SK-N-SH (cell line): ENCODE data around the gene IL18BP. TPM values are rescaled to one million over a fixed set of nuclear protein-coding genes. Genes with fewer than 3 reads are reported as not detected.

Experiments
- CTCF ChIA-PET: fragments of 300-600, 350-600 bp; formaldehyde crosslinking; extraction: SDS; loops from one replicate; lab custom pipeline; 2021; lab: Yijun Ruan, JAX
- POLR2A ChIA-PET: fragments of 350-600 bp; sonication (Branson Sonifier 250); formaldehyde crosslinking; extraction: SDS; loops from one replicate; lab custom pipeline; 2020; ENCODE audit warnings: antibody characterized with exemption, inconsistent platforms; lab: Yijun Ruan, JAX
- DNase-seq: peaks from one replicate; pipeline ENCODE4 v3.0.0; 2012
- H2AFZ ChIP-seq: fragments of 200-600 bp; sonication (generic); 2 replicates; pipeline ENCODE4 v1.8.1; 2016; ENCODE audit warnings: antibody characterized with exemption, mild to moderate bottlenecking, low read depth
- H3F3A ChIP-seq: fragments of 200-600 bp; sonication (generic); replicated peaks from 2 replicates; pipeline ENCODE3; 2016; ENCODE audit warnings: antibody characterized with exemption, mild to moderate bottlenecking; ENCODE audit not compliant: insufficient read depth
- H3K27ac ChIP-seq, 2 experiments: fragments of 200-500 bp in 1 of 2; fragments of 200-600 bp in 1 of 2; sonication (Bioruptor generic) in 1 of 2; sonication (generic), shearing (Covaris generic) in 1 of 2; 2 replicates each; pipeline versions ENCODE4 v1.5.1 to v1.6.1; 2014 to 2016; ENCODE audit warnings: low read depth in 2 of 2, inconsistent platforms in 1 of 2, low read length in 1 of 2, mild to moderate bottlenecking in 1 of 2, mixed read lengths in 1 of 2
- H3K27me3 ChIP-seq: fragments of 200-600 bp; sonication (generic), shearing (Covaris generic); 2 replicates; pipeline ENCODE4 v1.6.1; 2016; ENCODE audit warnings: mixed run types; ENCODE audit not compliant: insufficient read depth
- H3K36me3 ChIP-seq, 2 experiments: fragments of 200-500 bp in 1 of 2; fragments of 200-600 bp in 1 of 2; sonication (Bioruptor generic) in 1 of 2; sonication (generic) in 1 of 2; replicated peaks in 1 of 2; 2 replicates each; pipeline versions ENCODE3 to v1.5.1; 2014 to 2016; ENCODE audit warnings: low read length in 1 of 2, mild to moderate bottlenecking in 1 of 2; ENCODE audit not compliant: insufficient read depth in 2 of 2, control insufficient read depth in 1 of 2
- H3K4me1 ChIP-seq, 2 experiments: fragments of 200-500 bp in 1 of 2; fragments of 200-600 bp in 1 of 2; sonication (Bioruptor generic) in 1 of 2; sonication (generic), shearing (Covaris generic) in 1 of 2; 2 replicates each; pipeline versions ENCODE4 v1.5.1 to v1.6.1; 2014 to 2016; ENCODE audit warnings: low read depth in 1 of 2, low read length in 1 of 2, mixed run types in 1 of 2; ENCODE audit not compliant: insufficient read depth in 2 of 2, control insufficient read depth in 1 of 2
- H3K4me2 ChIP-seq: fragments of 200-600 bp; sonication (generic), shearing (Covaris generic); 2 replicates; pipeline ENCODE4 v1.6.1; 2017; ENCODE audit warnings: mixed run types
- H3K4me3 ChIP-seq, 2 experiments: fragments of 200-500 bp in 1 of 2; fragments of 200-600 bp in 1 of 2; sonication (Bioruptor generic) in 1 of 2; sonication (generic), shearing (Covaris generic) in 1 of 2; 2 replicates each; pipeline versions ENCODE4 v1.5.1 to v1.8.1; 2014 to 2016; ENCODE audit warnings: low read depth in 2 of 2, inconsistent platforms in 1 of 2, low read length in 1 of 2, mild to moderate bottlenecking in 1 of 2, mixed read lengths in 1 of 2, moderate library complexity in 1 of 2
- H3K79me2 ChIP-seq: fragments of 200-600 bp; sonication (generic); 2 replicates; pipeline ENCODE4 v1.8.1; 2017; ENCODE audit warnings: mild to moderate bottlenecking; ENCODE audit not compliant: insufficient read depth
- H3K9ac ChIP-seq: fragments of 200-600 bp; sonication (generic); 2 replicates; pipeline ENCODE4 v1.6.1; 2017; ENCODE audit warnings: mixed run types
- H3K9me2 ChIP-seq: fragments of 200-600 bp; sonication (generic); 2 replicates; pipeline ENCODE4 v1.6.1; 2017; ENCODE audit warnings: mixed run types
- H3K9me3 ChIP-seq: fragments of 200-600 bp; sonication (generic); 2 replicates; pipeline ENCODE4 v1.6.1; 2017; ENCODE audit warnings: mixed run types, mild to moderate bottlenecking, moderate library complexity
- H4K20me1 ChIP-seq: fragments of 200-600 bp; sonication (generic); 2 replicates; pipeline ENCODE4 v1.6.1; 2017; ENCODE audit warnings: mild to moderate bottlenecking, mixed run types; ENCODE audit not compliant: insufficient read depth
- CHD2 ChIP-seq: fragments of 150-350 bp; IDR thresholded peaks from 2 replicates; pipeline ENCODE4 v1.6.1; 2018; ENCODE audit warnings: low read length; ENCODE audit not compliant: partially characterized antibody
- FOSL2 ChIP-seq: IDR thresholded peaks from 2 replicates; pipeline ENCODE4 v1.4.0; 2012; ENCODE audit warnings: low read depth, mild to moderate bottlenecking, moderate library complexity, borderline replicate concordance
- MAX ChIP-seq: IDR thresholded peaks from 2 replicates; pipeline ENCODE4 v1.4.0; 2012; ENCODE audit warnings: low read depth
- MEF2A ChIP-seq: IDR thresholded peaks from 2 replicates; pipeline ENCODE4 v1.4.0; 2012; ENCODE audit warnings: low read depth, borderline replicate concordance
- NRF1 ChIP-seq: IDR thresholded peaks from 2 replicates; pipeline ENCODE4 v1.6.1; 2012; ENCODE audit warnings: low read depth, mild to moderate bottlenecking, low read length
- POLR2AphosphoS5 ChIP-seq: IDR thresholded peaks from 2 replicates; pipeline ENCODE4 v1.6.1; 2012; ENCODE audit warnings: low read depth, low read length
- RCOR1 ChIP-seq: fragments of 150-350 bp; IDR thresholded peaks from 2 replicates; pipeline ENCODE4 v1.6.1; 2017; ENCODE audit warnings: antibody characterized with exemption, low read length
- REST ChIP-seq: IDR thresholded peaks from 2 replicates; pipeline ENCODE4 v1.6.1; 2012; ENCODE audit warnings: mild to moderate bottlenecking, low read depth, low read length, moderate library complexity
- TAF1 ChIP-seq: IDR thresholded peaks from 2 replicates; pipeline ENCODE4 v1.6.1; 2012; ENCODE audit warnings: low read depth, mild to moderate bottlenecking, low read length, moderate library complexity, borderline replicate concordance
- YY1 ChIP-seq: IDR thresholded peaks from 2 replicates; pipeline ENCODE4 v1.4.0; 2012; ENCODE audit warnings: low read depth, mild to moderate bottlenecking
- ZBTB33 ChIP-seq: IDR thresholded peaks from 2 replicates; pipeline ENCODE4 v1.4.0; 2012; ENCODE audit warnings: low read depth, borderline replicate concordance
- WGBS: methylation state at CpG from one replicate; pipeline ENCODE4 v1.1.6; 2017; ENCODE audit warnings: low lambda C conversion rate; 5-methylcytosine and 5-hydroxymethylcytosine counted together
- polyA plus RNA-seq, 3 experiments: library from polyadenylated mRNA; depleted of rRNA; stranded (reverse); fragments of >200 nt; gene quantifications; 2 replicates each; pipeline ENCODE4 v1.2.3, GENCODE V29; 2012

The IL18BP gene
- polyA plus RNA-seq, 1 of the 3 experiments (the other 2 are of a cell fraction): 5.0 TPM

GRCh38 chr11:72026090-72026489 lies 27.4 kb downstream of the IL18BP start (continued):
- TF ChIP-seq YY1: no peak
- TF ChIP-seq MEF2A: no peak
- no peak for TF ChIP-seq REST
- TF ChIP-seq NRF1: no peak
- TF ChIP-seq TAF1: no peak

- H3K4me1 ChIP-seq: peaks cover 2 to 8% of the 10 kb centered on the region in 2 experiments; a peak in 3 of 4 replicates
- no peak for DNase-seq
- no peak overlapping the region for H2AFZ ChIP-seq
- no peak overlapping the region for H3K9ac ChIP-seq
- H3K27ac ChIP-seq: no peak overlapping the region
- 88% methylated on average over 1 of the region's 1 CpG for whole genome bisulfite sequencing
- TF ChIP-seq RCOR1: no peak
- no peak for TF ChIP-seq ZBTB33
- TF ChIP-seq FOSL2: no peak
- no peak for TF ChIP-seq MAX
- TF ChIP-seq CHD2: no peak
- no peak for TF ChIP-seq POLR2AphosphoS5
- TF ChIP-seq NRF1: no peak
- ChIA-PET POLR2A (interaction anchor here (0.6 to 3.1 kb wide), 2 partner anchors 9 to 113 kb away, joined by 4 to 15 read pairs; no protein-coding TSS in a partner anchor), CTCF (interaction anchor here (0.6 to 21.4 kb wide), 5 partner anchors 37 to 152 kb away, joined by 3 to 416 read pairs (median 3); partner anchors contain the start of gene LAMTOR1)
- no peaks in the 10 kb centered on the region for H3K9me2 ChIP-seq
- peaks cover 54 to 81% of the 10 kb centered on the region in 2 experiments for H3K36me3 ChIP-seq
- H3K79me2 ChIP-seq: peaks cover 85% of the 10 kb centered on the region
- peaks cover 46% of the 10 kb centered on the region for H4K20me1 ChIP-seq
- no peak overlapping the region for H3K4me2 ChIP-seq
- H3K9me3 ChIP-seq: no peaks in the 10 kb centered on the region
- H3F3A ChIP-seq: peaks cover 39% of the 10 kb centered on the region
- H3K4me3 ChIP-seq: no peak overlapping the region
- H3K27me3 ChIP-seq: no peaks in the 10 kb centered on the region
These were observed 31.9 kb downstream of the IL18BP start for GRCh38 chr11:72030472-72031045.
